GM12872 (cell line): ENCODE results near the gene APLP1.

Experiments
- TF ChIP-seq, protein P1 (sequence below): IDR thresholded peaks from 3 replicates; pipeline ENCODE4 v1.5.1; 2011; ENCODE audit warnings: low read depth, mild to moderate bottlenecking, low read length, moderate library complexity; ENCODE audit not compliant: insufficient read depth

The APLP1 gene

GRCh38 chr19:35898499-35898809, 30.1 kb downstream of the APLP1 start:
- TF ChIP-seq, protein P1, sequence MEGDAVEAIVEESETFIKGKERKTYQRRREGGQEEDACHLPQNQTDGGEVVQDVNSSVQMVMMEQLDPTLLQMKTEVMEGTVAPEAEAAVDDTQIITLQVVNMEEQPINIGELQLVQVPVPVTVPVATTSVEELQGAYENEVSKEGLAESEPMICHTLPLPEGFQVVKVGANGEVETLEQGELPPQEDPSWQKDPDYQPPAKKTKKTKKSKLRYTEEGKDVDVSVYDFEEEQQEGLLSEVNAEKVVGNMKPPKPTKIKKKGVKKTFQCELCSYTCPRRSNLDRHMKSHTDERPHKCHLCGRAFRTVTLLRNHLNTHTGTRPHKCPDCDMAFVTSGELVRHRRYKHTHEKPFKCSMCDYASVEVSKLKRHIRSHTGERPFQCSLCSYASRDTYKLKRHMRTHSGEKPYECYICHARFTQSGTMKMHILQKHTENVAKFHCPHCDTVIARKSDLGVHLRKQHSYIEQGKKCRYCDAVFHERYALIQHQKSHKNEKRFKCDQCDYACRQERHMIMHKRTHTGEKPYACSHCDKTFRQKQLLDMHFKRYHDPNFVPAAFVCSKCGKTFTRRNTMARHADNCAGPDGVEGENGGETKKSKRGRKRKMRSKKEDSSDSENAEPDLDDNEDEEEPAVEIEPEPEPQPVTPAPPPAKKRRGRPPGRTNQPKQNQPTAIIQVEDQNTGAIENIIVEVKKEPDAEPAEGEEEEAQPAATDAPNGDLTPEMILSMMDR: no peak

DNA sequence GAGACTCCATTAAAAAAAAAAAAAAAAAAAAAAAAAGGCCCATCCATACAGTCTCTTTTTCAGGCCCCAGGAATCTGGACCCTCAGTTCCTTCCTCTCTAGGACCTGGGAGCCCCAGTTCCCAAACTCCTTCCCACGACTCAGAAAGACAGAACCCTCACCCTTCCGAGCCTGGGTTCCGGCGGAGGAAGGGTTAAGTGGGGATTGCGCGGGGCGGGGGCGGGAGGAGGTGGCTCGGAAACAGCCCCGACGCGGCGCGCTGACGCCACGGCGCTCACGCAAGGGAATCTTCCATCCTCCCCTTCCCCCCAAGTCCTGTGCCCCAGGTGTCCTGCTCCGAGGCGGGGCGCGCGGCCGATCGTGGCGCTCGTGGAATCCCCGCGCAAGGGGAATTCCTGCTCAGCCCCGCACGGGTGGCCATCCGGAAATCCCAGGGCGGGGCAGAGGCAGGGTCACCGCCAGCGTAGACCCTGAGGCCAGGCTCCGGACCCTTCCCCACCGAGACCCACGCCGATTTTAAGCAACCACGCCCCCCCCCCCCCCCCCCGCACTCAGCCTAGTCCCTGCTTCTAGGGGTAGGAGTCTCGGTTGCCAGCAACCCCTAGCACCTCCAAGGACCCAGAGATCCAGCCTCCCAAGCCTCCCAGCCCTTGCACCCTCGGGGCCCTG, 31.3 kb downstream of the APLP1 start:
- TF ChIP-seq, protein P1: no peak

DNA sequence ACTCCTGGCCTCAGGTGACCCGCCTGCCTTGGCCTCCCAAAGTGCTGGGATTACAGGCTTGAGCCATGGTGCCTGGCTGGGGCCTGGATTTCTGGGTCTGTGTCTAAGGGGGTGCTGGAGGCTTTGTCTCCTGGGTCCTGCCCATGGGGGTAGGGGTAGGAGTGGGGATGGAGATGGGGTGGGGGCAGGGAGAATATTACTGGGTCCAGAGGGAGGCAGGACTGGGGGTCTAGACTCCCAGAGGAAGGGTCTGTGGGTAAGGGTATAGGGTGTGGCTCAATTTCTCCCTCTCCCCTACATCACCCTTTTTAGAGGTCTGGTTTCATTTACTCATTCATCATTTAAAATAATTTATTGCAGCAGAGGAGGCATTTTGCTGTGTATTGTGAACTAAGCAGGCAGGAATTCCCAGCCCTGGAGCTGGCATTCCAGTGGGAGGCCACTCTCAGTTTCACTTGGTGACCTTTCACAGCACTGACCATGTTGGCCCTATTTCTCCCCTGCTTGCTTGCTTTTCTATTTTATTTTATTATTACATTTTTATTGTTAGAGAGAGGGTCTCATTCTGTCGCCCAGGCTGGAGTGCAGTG, 32.8 kb downstream of the APLP1 start:
- TF ChIP-seq, protein P1: no peak

- TF ChIP-seq, protein P1: peak; percentile 24; the same call in 1 of the 3 replicates
Measured at GRCh38 chr19:35901854-35902661, 33.7 kb downstream of the APLP1 start, which contains the start of gene HCST. TSS of gene HCST (plus strand) at chr19:35902529. CDS start at chr19:35902594, 65 bp downstream.

GRCh38 chr19:35902870-35903475, 34.6 kb downstream of the APLP1 start:
- TF ChIP-seq, protein P1: no peak

DNA sequence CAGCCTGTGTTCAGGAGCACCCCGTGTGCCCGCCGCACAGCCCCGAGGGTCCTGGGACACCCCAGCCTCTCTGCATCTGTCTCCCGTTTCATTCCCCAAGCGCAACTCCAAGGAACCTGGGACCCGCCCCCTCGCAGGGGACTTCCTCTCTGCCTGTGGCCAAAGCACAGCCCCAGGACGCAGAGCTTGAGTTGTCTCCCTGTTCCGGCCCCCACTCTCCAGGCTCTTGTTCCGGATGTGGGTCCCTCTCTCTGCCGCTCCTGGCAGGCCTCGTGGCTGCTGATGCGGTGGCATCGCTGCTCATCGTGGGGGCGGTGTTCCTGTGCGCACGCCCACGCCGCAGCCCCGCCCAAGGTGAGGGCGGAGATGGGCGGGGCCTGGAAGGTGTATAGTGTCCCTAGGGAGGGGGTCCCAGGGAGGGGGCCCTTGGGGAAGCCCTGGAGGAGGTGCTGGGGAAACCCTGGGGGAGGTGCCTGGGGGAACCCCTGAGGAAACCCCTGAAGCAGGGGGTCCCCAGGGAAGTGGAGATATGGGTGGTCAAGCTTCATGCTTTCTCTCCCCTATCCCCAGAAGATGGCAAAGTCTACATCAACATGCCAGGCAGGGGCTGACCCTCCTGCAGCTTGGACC, 35.3 kb downstream of the APLP1 start:
- TF ChIP-seq, protein P1: no peak
